Lung (tissue), 12 donors: ENCODE measurements around the gene SOX10. TPM values are rescaled to one million over a fixed set of nuclear protein-coding genes. Genes with fewer than 3 reads are reported as not detected.

ENCODE experiments used
- ATAC-seq: fragments of 200-7000 bp; cut with Tn5 transposase; one replicate; pipeline ENCODE4 v1.9.1; 2020; ENCODE audit warnings: moderate number of reproducible peaks; ENCODE audit not compliant: insufficient read depth, low FRiP score
- DNase-seq, 3 donors: peaks; one replicate each; pipeline ENCODE4 v3.0.0-alpha.2; 2013 to 2017
- H3K27ac ChIP-seq, 2 donors: one replicate each; pipeline ENCODE4 v1.5.1; 2013; ENCODE audit warnings: mild to moderate bottlenecking in 2 of 2, moderate library complexity in 2 of 2, control low read depth in 1 of 2, inconsistent platforms in 1 of 2, low read depth in 1 of 2, low read length in 1 of 2
- H3K27me3 ChIP-seq, 3 donors: one replicate each; pipeline ENCODE4 v1.5.1; 2013; ENCODE audit warnings: low read length in 2 of 3; ENCODE audit not compliant: control insufficient read depth in 3 of 3, insufficient read depth in 3 of 3
- H3K36me3 ChIP-seq, 4 donors: one replicate each; pipeline ENCODE4 v1.5.1; 2013; ENCODE audit warnings: low read length in 4 of 4, mild to moderate bottlenecking in 1 of 4, moderate library complexity in 1 of 4; ENCODE audit not compliant: control insufficient read depth in 4 of 4, insufficient read depth in 4 of 4
- H3K4me1 ChIP-seq, 5 donors: one replicate each; pipeline ENCODE4 v1.5.1; 2013; ENCODE audit warnings: low read length in 5 of 5, mild to moderate bottlenecking in 2 of 5, moderate library complexity in 1 of 5; ENCODE audit not compliant: control insufficient read depth in 5 of 5, insufficient read depth in 5 of 5
- H3K4me3 ChIP-seq: one replicate; pipeline ENCODE4 v1.5.1; 2013; ENCODE audit warnings: mild to moderate bottlenecking, control low read depth, moderate library complexity
- H3K9ac ChIP-seq, 2 donors: one replicate each; pipeline ENCODE4 v1.5.1; 2013; ENCODE audit warnings: low read length in 2 of 2, control low read depth in 1 of 2; ENCODE audit not compliant: insufficient read depth in 1 of 2
- H3K9me3 ChIP-seq, 4 donors: one replicate each; pipeline ENCODE4 v1.5.1; 2013; ENCODE audit warnings: low read length in 3 of 4, mild to moderate bottlenecking in 1 of 4, moderate library complexity in 1 of 4; ENCODE audit not compliant: control insufficient read depth in 4 of 4, insufficient read depth in 3 of 4
- CTCF ChIP-seq: IDR thresholded peaks from 2 replicates; pipeline ENCODE4 v1.5.1; 2012; ENCODE audit warnings: mild to moderate bottlenecking; ENCODE audit errors: control extremely low read depth, extremely low read depth
- WGBS, 2 donors: extraction: QIAGEN DNeasy Blood & Tissue Kit; methylation state at CpG; one replicate each; pipeline ENCODE4 v1.1.7; 2013; 5-methylcytosine and 5-hydroxymethylcytosine counted together
- polyA plus RNA-seq, 2 donors: library from polyadenylated mRNA; stranded (reverse); fragments of 200-250 nt; gene quantifications; one replicate each; pipeline ENCODE4 v1.2.1, GENCODE V29; 2013
- total RNA-seq, 2 donors: library from RNA; depleted of rRNA in 1 of 2; stranded (reverse); fragments of >200 nt in 1 of 2; gene quantifications; one replicate each; pipeline ENCODE4 v1.2.1, GENCODE V29; 2014 to 2021
- donor health status: control.
- donor health status: control.
- donor health status: Bipolar disorder and iron deficiency.
- donor health status: healthy.
- donor health status: DM: yes; HTN: yes; CAD: no.

Gene SOX10
- total and polyA plus RNA-seq, 4 donors = 0.10 to 0.54 TPM; not detected in 2

- H3K4me1 ChIP-seq = no peaks in the 10 kb centered on the region
- no peak overlapping the region for H3K9ac ChIP-seq
- no peak for TF ChIP-seq CTCF
- H3K4me3 ChIP-seq = no peak overlapping the region
- peaks cover 2 to 19% (median 10%) of the 10 kb centered on the region in 4 donors for H3K36me3 ChIP-seq
- no peaks in the 10 kb centered on the region for H3K9me3 ChIP-seq
- DNase-seq (no peak), ATAC-seq (no peak)
- 90 to 95% methylated on average over 7 of the region's 7 CpGs for WGBS, 2 donors
- no peaks in the 10 kb centered on the region for H3K27me3 ChIP-seq
- no peak overlapping the region for H3K27ac ChIP-seq
These were observed 40.5 kb downstream of the SOX10 start for GRCh38 chr22:37943825-37944198.

- Histone ChIP-seq H3K36me3 (peaks cover 2 to 19% (median 11%) of the 10 kb centered on the region in 4 donors), H3K27me3 (no peaks in the 10 kb centered on the region), H3K9me3 (no peaks in the 10 kb centered on the region), H3K4me1 (no peaks in the 10 kb centered on the region), H3K4me3 (no peak overlapping the region), H3K27ac (no peak overlapping the region), H3K9ac (no peak overlapping the region)
- ATAC-seq (no peak), DNase-seq (no peak)
- WGBS, 2 donors = 86 to 88% methylated on average over 12 of the region's 12 CpGs
- no peak for TF ChIP-seq CTCF
These were observed 41.1 kb downstream of the SOX10 start for GRCh38 chr22:37943136-37943824.

- Histone ChIP-seq H3K27me3 (no peaks in the 10 kb centered on the region), H3K4me3 (no peak overlapping the region), H3K4me1 (no peaks in the 10 kb centered on the region), H3K36me3 (peaks cover 5 to 24% (median 12%) of the 10 kb centered on the region in 4 donors), H3K9ac (no peak overlapping the region), H3K9me3 (no peaks in the 10 kb centered on the region), H3K27ac (no peak overlapping the region)
- ATAC-seq = no peak
- TF ChIP-seq CTCF = no peak
- DNase-seq = no peak
- WGBS, 2 donors = 95 to 97% methylated on average over 8 of the region's 8 CpGs
These were observed 42.2 kb downstream of the SOX10 start for GRCh38 chr22:37942133-37942532.
